AG08396 (cell line): ENCODE results near the gene KIF5B.
"Not testable (repeated sequence)": the region's sequence is repeated elsewhere in the genome, so short reads cannot be mapped to it uniquely, and the experiment has no call there.

Source experiments
- DNase-seq: peaks from one replicate; pipeline ENCODE4 v3.0.0; 2012; ENCODE audit warnings: low spot score, mixed read lengths

Gene KIF5B

DNA sequence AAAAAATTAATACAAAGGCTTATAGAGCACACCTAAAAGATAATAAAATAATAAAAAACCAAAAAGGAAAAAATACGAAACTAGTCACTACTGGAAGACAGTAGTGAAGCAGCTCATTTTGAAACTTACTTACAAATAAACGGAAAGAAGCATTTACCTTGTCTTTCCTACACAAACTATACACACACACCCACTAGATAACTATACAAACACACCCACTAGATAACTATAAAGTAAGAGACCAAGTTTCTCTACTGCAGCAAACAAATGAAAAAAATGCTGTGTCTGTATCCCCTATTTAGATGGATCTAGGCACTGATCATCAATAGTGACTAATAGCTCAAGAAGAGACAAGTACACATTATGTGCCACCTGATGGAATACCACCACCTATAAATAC lies 49.2 kb downstream of the KIF5B start:
- no peak for DNase-seq

GRCh38 chr10:32005050-32005449 lies 51.2 kb downstream of the KIF5B start:
- DNase-seq = peak; percentile 25

DNA sequence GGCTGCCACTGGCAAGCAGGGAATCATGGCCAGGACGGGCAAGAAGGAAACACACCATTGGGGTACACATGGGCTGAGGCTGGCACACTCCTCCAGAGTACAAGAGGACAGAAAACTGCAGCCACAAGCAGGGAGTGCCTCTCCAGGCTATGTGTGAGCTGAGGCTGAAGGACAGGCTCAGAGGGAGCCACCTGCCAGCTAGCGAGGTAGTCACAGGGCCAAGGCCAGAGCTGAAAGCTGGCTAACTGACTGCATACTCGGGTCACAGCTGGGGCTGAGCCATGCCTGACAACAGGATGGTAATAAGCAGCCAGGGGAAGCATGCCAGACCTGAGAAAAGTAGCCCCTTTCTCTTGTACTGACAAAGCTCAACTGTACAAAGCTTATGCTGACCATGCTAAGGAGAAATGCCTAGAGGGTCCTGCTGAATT lies 52.0 kb downstream of the KIF5B start:
- no peak for DNase-seq

DNA sequence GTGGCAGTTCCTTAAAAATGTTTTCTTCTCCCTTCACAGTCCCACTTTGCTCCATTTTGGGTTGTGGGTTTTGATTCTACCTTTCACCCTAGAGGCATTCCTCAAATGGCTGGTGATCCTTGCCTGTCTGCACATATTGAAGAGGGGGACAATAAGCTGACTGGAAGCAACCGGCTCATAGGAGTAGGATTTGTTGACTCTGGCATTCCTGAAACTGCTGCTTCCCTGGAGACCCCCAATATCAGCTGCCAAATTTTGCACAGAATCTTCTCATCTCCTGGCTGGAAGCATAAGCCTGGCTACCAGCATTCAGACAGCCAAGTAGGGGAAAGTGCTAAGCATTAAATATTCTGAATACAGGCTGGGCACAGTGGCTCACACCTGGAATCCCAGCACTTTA lies 53.7 kb downstream of the KIF5B start:
- no peak for DNase-seq

- DNase-seq = no peak
Observed at GRCh38 chr10:32000937-32001336, 55.3 kb downstream of the KIF5B start.

DNA sequence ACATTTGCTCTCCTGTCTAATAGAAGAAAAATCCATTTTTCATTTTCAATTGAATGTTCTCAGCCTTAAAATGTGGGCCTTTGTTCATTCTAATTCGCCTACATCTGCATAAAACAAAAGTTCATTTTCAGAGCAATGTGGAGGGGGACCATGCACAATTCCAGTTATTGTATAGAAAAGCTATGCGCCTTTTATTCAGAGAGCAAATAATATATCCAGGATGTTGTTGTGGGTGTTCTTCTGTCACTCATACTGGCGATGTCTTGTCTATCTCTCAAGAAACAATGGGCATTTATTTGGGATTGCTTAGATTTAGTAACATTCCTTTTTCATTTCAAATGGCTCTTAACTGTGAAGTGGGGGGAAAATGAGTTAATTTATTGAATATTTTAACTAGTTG lies 56.4 kb downstream of the KIF5B start:
- DNase-seq = no peak

GRCh38 chr10:31999070-31999660 lies 57.1 kb downstream of the KIF5B start:
- no peak for DNase-seq

DNA sequence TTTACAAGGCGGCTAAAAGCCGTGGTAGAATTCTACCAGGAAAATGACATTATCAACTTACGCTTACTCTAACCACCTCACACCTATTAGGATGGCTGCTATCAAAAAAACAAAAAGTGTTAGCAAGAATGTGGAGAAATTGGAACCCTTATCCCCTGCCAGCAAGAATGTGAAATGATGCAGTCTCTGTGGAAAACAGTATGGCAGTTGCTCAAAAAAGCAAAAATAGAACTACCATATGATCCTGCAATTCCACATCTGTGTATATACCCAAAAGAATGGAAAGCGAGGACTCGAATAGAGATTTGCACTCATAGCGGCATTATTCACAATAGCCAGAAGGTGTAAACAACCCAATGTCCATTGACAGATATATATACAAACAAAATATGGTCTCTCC lies 61.3 kb downstream of the KIF5B start:
- DNase-seq = no peak

GRCh38 chr10:31990937-31991336 lies 65.3 kb downstream of the KIF5B start:
- DNase-seq = no peak

GRCh38 chr10:31987786-31988185 lies 68.4 kb downstream of the KIF5B start:
- DNase-seq = not testable (repeated sequence)

- DNase-seq = no peak
Observed at GRCh38 chr10:31982111-31982510, 74.1 kb downstream of the KIF5B start.

GRCh38 chr10:31980471-31980870 lies 75.8 kb downstream of the KIF5B start:
- no peak for DNase-seq

- DNase-seq = not testable (repeated sequence)
Observed at GRCh38 chr10:31979071-31979470, 77.2 kb downstream of the KIF5B start.

DNA sequence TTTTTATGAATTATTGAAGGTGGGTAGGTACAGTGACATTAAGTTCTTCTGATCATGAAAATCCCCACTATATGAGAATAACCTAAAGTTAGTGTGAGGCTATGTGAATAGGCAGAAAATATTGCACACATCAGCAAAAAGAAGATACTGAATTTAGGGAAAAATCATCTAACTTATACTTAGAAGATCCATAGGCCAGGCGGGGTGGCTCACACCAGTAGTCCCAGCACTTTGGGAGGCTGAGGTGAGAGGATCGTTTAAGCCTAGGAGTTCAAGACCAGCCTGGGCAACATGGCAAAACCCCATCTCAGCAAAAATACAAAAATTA lies 78.1 kb downstream of the KIF5B start:
- DNase-seq = no peak

- DNase-seq = peak; percentile 53
Observed at GRCh38 chr10:31977440-31978155, 78.6 kb downstream of the KIF5B start.

GRCh38 chr10:31975157-31975765 lies 81.0 kb downstream of the KIF5B start:
- no peak for DNase-seq

- no peak for DNase-seq
Observed at GRCh38 chr10:31974434-31975124, 81.6 kb downstream of the KIF5B start.

GRCh38 chr10:31972519-31973041 lies 83.6 kb downstream of the KIF5B start:
- DNase-seq = no peak

- not testable (repeated sequence) for DNase-seq
Observed at GRCh38 chr10:31969847-31970246, 86.4 kb downstream of the KIF5B start.

DNA sequence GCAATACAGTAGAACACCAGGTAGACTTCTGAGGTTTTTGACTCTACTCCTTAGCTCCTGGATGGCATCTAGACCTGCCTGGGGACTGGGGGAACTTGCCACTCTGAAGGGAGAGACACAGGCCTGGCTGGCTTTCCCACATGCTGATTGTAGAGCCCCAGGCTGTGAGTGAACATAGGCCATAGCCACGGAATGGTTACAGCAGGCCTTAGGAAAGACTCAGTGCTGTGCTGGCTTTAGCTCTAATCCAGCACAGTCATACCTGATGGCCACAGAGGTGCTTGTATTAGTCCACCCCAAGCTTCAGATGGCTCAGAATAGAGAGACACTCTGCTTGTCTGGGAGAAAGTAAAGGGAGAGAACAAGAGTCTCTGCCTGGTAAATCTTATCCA lies 92.6 kb downstream of the KIF5B start:
- no peak for DNase-seq

DNA sequence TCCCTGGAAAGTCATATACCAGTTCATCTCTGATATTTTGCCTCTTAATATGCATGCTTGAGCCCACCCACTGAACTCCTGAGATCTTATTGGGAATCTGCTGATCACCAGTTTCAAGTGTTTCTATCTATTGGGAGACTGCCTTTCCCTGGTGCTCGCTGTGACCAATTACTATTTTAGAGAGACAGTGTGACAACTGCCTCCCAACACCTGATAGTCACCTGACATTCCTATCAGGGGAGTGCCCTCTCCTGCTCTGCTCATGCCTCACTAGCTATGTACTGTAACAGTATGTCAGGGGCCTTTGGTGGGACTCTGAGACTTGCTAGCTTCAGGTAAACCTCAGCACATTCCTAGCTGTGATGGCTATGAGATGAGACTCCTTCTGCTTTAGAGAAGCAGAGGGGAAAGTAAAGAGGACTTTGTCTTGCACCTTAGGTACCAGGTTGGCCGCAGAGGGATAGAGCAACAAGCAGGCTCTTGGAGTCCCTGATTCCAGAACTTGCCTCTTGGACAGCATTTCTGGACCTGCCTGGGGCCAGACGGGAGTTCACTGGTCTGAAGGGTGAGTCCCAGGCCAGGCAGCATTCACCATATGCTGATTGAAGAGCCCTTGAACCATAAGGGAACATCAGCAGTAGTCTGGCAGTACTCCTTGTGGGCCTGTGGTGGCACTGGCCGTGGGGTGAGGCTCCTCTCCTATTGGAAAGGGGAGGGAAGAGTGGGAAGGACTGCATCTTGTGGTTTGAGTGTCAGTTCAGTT lies 93.2 kb downstream of the KIF5B start:
- no peak for DNase-seq
